HepG2 (cell line): ENCODE measurements around the gene LYRM2. TPM values are rescaled to one million over a fixed set of nuclear protein-coding genes. Genes with fewer than 3 reads are reported as not detected.

Experiments
- CEBPB ChIP-seq: IDR thresholded peaks from 2 replicates; pipeline ENCODE4 v1.6.1; 2011; ENCODE audit warnings: low read depth, low read length, improper control_type of control experiment, borderline replicate concordance
- E2F5 ChIP-seq: sonication (generic); formaldehyde crosslinking; conservative IDR thresholded peaks from 2 replicates; pipeline ENCODE4 v1.4.0; 2020; ENCODE audit warnings: missing genetic modification reagents
- NFKB2 ChIP-seq: sonication (generic); formaldehyde crosslinking; IDR thresholded peaks from 2 replicates; pipeline ENCODE4 v1.4.0; 2020; ENCODE audit warnings: missing genetic modification reagents, borderline replicate concordance
- PRDM15 ChIP-seq: sonication (generic); formaldehyde crosslinking; IDR thresholded peaks from 2 replicates; pipeline ENCODE4 v1.4.0; 2020; ENCODE audit warnings: missing genetic modification reagents
- ZFP90 ChIP-seq: sonication (generic); formaldehyde crosslinking; IDR thresholded peaks from 2 replicates; pipeline ENCODE4 v1.8.0; 2022; ENCODE audit warnings: missing genetic modification reagents, mild to moderate bottlenecking, inconsistent platforms, borderline replicate concordance
- ZHX2 ChIP-seq, 2 experiments: sonication (generic) in 1 of 2; formaldehyde crosslinking in 1 of 2; IDR thresholded peaks; 2 replicates each; pipeline versions ENCODE4 v1.6.1 to v1.9.0; 2014 to 2022; ENCODE audit warnings: antibody characterized with exemption in 1 of 2, borderline replicate concordance in 1 of 2, inconsistent platforms in 1 of 2, low read depth in 1 of 2, missing genetic modification reagents in 1 of 2
- ZNF503 ChIP-seq: sonication (generic); formaldehyde crosslinking; IDR thresholded peaks from 2 replicates; pipeline ENCODE4 v1.4.0; 2020; ENCODE audit warnings: missing genetic modification reagents
- ZNF616 ChIP-seq: sonication (generic); formaldehyde crosslinking; IDR thresholded peaks from 2 replicates; pipeline ENCODE4 v1.5.0; 2020; ENCODE audit warnings: low read depth, mild to moderate bottlenecking, missing genetic modification reagents
- polyA plus RNA-seq, 8 experiments: library from polyadenylated mRNA; depleted of rRNA in 3 of 8; stranded (reverse) in 7 of 8; unstranded in 1 of 8; fragments of >200 nt; fragmentation: Illumina TruSeq in 4 of 8; extraction: Trizol in 4 of 8; gene quantifications; 2 replicates each; pipeline versions ENCODE4 v1.2.1 to v1.2.3, GENCODE V29; 2011 to 2016; ENCODE audit warnings: low read depth in 4 of 8, missing spikeins in 1 of 8, mixed read lengths in 1 of 8; ENCODE audit not compliant: insufficient read depth in 1 of 8
- total RNA-seq, 5 experiments: library from RNA; depleted of rRNA; stranded (reverse); fragments of >200 nt; fragmentation: Illumina TruSeq; extraction: Trizol; gene quantifications; 2 replicates each; pipeline ENCODE4 v1.2.3, GENCODE V29; 2016; ENCODE audit warnings: low read depth in 1 of 5

Gene LYRM2
- total and polyA plus RNA-seq, 2 of the 13 experiments (the other 11 are each of a cell fraction or from before 2014, with no cell fraction given): 17.8 to 32.6 TPM

- TF ChIP-seq ZNF503 (0 out of 2 replicates have a peak, but pooled peaks have one; percentile 61), E2F5 (0 out of 2 replicates have a peak, but pooled peaks have one; percentile 50), ZHX2 (IDR thresholded peaks at IDR 0.05; ENCODE audit: low read depth) (no peak), ZHX2 (CRISPR knock-in tag; IDR thresholded peaks at IDR 0.05; ENCODE audit: borderline replicate concordance) (0 out of 2 replicates have a peak, but pooled peaks have one; percentile 54), ZNF616 (no peak), CEBPB (no peak), PRDM15 (CRISPR knock-in tag) (0 out of 2 replicates have a peak, but pooled peaks have one; percentile 23), ZFP90 (CRISPR knock-in tag) (peak; percentile 91; the same call in 1 of the 2 replicates), NFKB2 (CRISPR knock-in tag) (peak; percentile 83; the same call in 1 of the 2 replicates)
These were observed at the start of gene LYRM2 (continued) for GRCh38 chr6:89638320-89639195.
